ENCODE measurements around the gene SLC39A11.
"Not testable (repeated sequence)": the region's sequence is repeated elsewhere in the genome, so short reads cannot be mapped to it uniquely, and the experiment has no call there.

SLC39A11 gene

GRCh38 chr17:72766761-72767356, 325.6 kb downstream of the SLC39A11 start:
- no peak for TF ChIP-seq EZH2 (optimal IDR thresholded peaks at IDR 0.05; ENCODE audit: low read depth, low read length)
- TF ChIP-seq CTCF (IDR thresholded peaks at IDR 0.05; ENCODE audit: low read length), result no peak
- no peak for TF ChIP-seq EZH2phosphoT487 (IDR thresholded peaks at IDR 0.05; ENCODE audit: low read length)
- Histone ChIP-seq H3K9me2 (replicated peaks; ENCODE audit: insufficient read depth, low read length) (no peaks in the 10 kb centered on the region), H3K4me2 (ENCODE audit: low read depth, low read length) (no peak overlapping the region), H3K4me1 (ENCODE audit: low read length) (no peaks in the 10 kb centered on the region), H3K27ac (ENCODE audit: low read length) (no peak overlapping the region), H3F3A (ENCODE audit: insufficient read depth, low read length) (no peaks in the 10 kb centered on the region), H3K4me3 (ENCODE audit: low read length) (no peak overlapping the region), H3K27me3 (replicated peaks; ENCODE audit: insufficient read depth, low read length) (no peaks in the 10 kb centered on the region), H3K9me3 (replicated peaks; ENCODE audit: insufficient read depth, low read length) (no peaks in the 10 kb centered on the region), H3K79me2 (ENCODE audit: low read length) (no peaks in the 10 kb centered on the region), H2AFZ (ENCODE audit: low read length) (no peak overlapping the region), H3K9ac (ENCODE audit: low read length) (no peak overlapping the region), H4K20me1 (ENCODE audit: insufficient read depth, low read length) (no peaks in the 10 kb centered on the region), H3K36me3 (replicated peaks; ENCODE audit: insufficient read depth, low read length) (no peaks in the 10 kb centered on the region)
- DNase-seq, result no peak

- H3K9me3 ChIP-seq (replicated peaks; ENCODE audit: insufficient read depth, low read length), result no peaks in the 10 kb centered on the region
- no peak overlapping the region for H3K4me2 ChIP-seq (ENCODE audit: low read depth, low read length)
- H3K4me1 ChIP-seq (ENCODE audit: low read length), result no peaks in the 10 kb centered on the region
- no peak overlapping the region for H2AFZ ChIP-seq (ENCODE audit: low read length)
- no peak for DNase-seq
- no peaks in the 10 kb centered on the region for H3K36me3 ChIP-seq (replicated peaks; ENCODE audit: insufficient read depth, low read length)
- no peak overlapping the region for H3K4me3 ChIP-seq (ENCODE audit: low read length)
- TF ChIP-seq EZH2phosphoT487 (IDR thresholded peaks at IDR 0.05; ENCODE audit: low read length) (no peak), EZH2 (optimal IDR thresholded peaks at IDR 0.05; ENCODE audit: low read depth, low read length) (no peak)
- no peaks in the 10 kb centered on the region for H3F3A ChIP-seq (ENCODE audit: insufficient read depth, low read length)
- H3K9me2 ChIP-seq (replicated peaks; ENCODE audit: insufficient read depth, low read length), result no peaks in the 10 kb centered on the region
- H3K79me2 ChIP-seq (ENCODE audit: low read length), result no peaks in the 10 kb centered on the region
- no peak overlapping the region for H3K27ac ChIP-seq (ENCODE audit: low read length)
- no peaks in the 10 kb centered on the region for H4K20me1 ChIP-seq (ENCODE audit: insufficient read depth, low read length)
- no peaks in the 10 kb centered on the region for H3K27me3 ChIP-seq (replicated peaks; ENCODE audit: insufficient read depth, low read length)
- no peak overlapping the region for H3K9ac ChIP-seq (ENCODE audit: low read length)
These were observed 326.9 kb downstream of the SLC39A11 start for GRCh38 chr17:72765368-72766153.

- no peak overlapping the region for H2AFZ ChIP-seq (ENCODE audit: low read length)
- H3K36me3 ChIP-seq (replicated peaks; ENCODE audit: insufficient read depth, low read length), result no peaks in the 10 kb centered on the region
- no peaks in the 10 kb centered on the region for H3K9me2 ChIP-seq (replicated peaks; ENCODE audit: insufficient read depth, low read length)
- H3K9ac ChIP-seq (ENCODE audit: low read length), result no peak overlapping the region
- DNase-seq, result no peak
- no peak overlapping the region for H3K27ac ChIP-seq (ENCODE audit: low read length)
- no peaks in the 10 kb centered on the region for H3K27me3 ChIP-seq (replicated peaks; ENCODE audit: insufficient read depth, low read length)
- H3F3A ChIP-seq (ENCODE audit: insufficient read depth, low read length), result no peaks in the 10 kb centered on the region
- H3K4me1 ChIP-seq (ENCODE audit: low read length), result no peaks in the 10 kb centered on the region
- TF ChIP-seq EZH2 (optimal IDR thresholded peaks at IDR 0.05; ENCODE audit: low read depth, low read length), result no peak
- TF ChIP-seq CTCF (IDR thresholded peaks at IDR 0.05; ENCODE audit: low read length), result no peak
- no peak for TF ChIP-seq EZH2phosphoT487 (IDR thresholded peaks at IDR 0.05; ENCODE audit: low read length)
- H3K4me3 ChIP-seq (ENCODE audit: low read length), result no peak overlapping the region
- no peaks in the 10 kb centered on the region for H4K20me1 ChIP-seq (ENCODE audit: insufficient read depth, low read length)
- H3K9me3 ChIP-seq (replicated peaks; ENCODE audit: insufficient read depth, low read length), result no peaks in the 10 kb centered on the region
- no peak overlapping the region for H3K4me2 ChIP-seq (ENCODE audit: low read depth, low read length)
- no peaks in the 10 kb centered on the region for H3K79me2 ChIP-seq (ENCODE audit: low read length)
These were observed 327.9 kb downstream of the SLC39A11 start for GRCh38 chr17:72764632-72765041.

GRCh38 chr17:72763981-72764380, 328.5 kb downstream of the SLC39A11 start:
- Histone ChIP-seq H3K27me3 (replicated peaks; ENCODE audit: insufficient read depth, low read length) (no peaks in the 10 kb centered on the region), H2AFZ (ENCODE audit: low read length) (no peak overlapping the region), H3K9ac (ENCODE audit: low read length) (no peak overlapping the region), H3K27ac (ENCODE audit: low read length) (no peak overlapping the region), H4K20me1 (ENCODE audit: insufficient read depth, low read length) (no peaks in the 10 kb centered on the region), H3K79me2 (ENCODE audit: low read length) (no peaks in the 10 kb centered on the region), H3K4me1 (ENCODE audit: low read length) (no peaks in the 10 kb centered on the region), H3F3A (ENCODE audit: insufficient read depth, low read length) (no peaks in the 10 kb centered on the region), H3K9me2 (replicated peaks; ENCODE audit: insufficient read depth, low read length) (no peaks in the 10 kb centered on the region), H3K9me3 (replicated peaks; ENCODE audit: insufficient read depth, low read length) (no peaks in the 10 kb centered on the region), H3K4me3 (ENCODE audit: low read length) (no peak overlapping the region), H3K4me2 (ENCODE audit: low read depth, low read length) (no peak overlapping the region), H3K36me3 (replicated peaks; ENCODE audit: insufficient read depth, low read length) (no peaks in the 10 kb centered on the region)
- TF ChIP-seq EZH2 (optimal IDR thresholded peaks at IDR 0.05; ENCODE audit: low read depth, low read length) (no peak), CTCF (IDR thresholded peaks at IDR 0.05; ENCODE audit: low read length) (no peak), EZH2phosphoT487 (IDR thresholded peaks at IDR 0.05; ENCODE audit: low read length) (no peak)
- DNase-seq, result no peak

- DNase-seq; H3K9me2 ChIP-seq (replicated peaks; ENCODE audit: insufficient read depth, low read length); H3K9ac ChIP-seq (ENCODE audit: low read length); H3K36me3 ChIP-seq (replicated peaks; ENCODE audit: insufficient read depth, low read length); H3K9me3 ChIP-seq (replicated peaks; ENCODE audit: insufficient read depth, low read length); H3K4me1 ChIP-seq (ENCODE audit: low read length); H3K27ac ChIP-seq (ENCODE audit: low read length); H3K27me3 ChIP-seq (replicated peaks; ENCODE audit: insufficient read depth, low read length); H2AFZ ChIP-seq (ENCODE audit: low read length); H3K79me2 ChIP-seq (ENCODE audit: low read length); H3F3A ChIP-seq (ENCODE audit: insufficient read depth, low read length); H3K4me2 ChIP-seq (ENCODE audit: low read depth, low read length); H4K20me1 ChIP-seq (ENCODE audit: insufficient read depth, low read length); H3K4me3 ChIP-seq (ENCODE audit: low read length): not testable (repeated sequence)
These were observed 330.5 kb downstream of the SLC39A11 start for GRCh38 chr17:72761893-72762575.

Measured in MM.1S (cell line).